Measurements from ENCODE around the gene CYB561. TPM values are rescaled to one million over a fixed set of nuclear protein-coding genes. Genes with fewer than 3 reads are reported as not detected.

Gene CYB561
- 16.7 and 47.0 TPM in 2 replicates for total RNA-seq

GRCh38 chr17:63445954-63446752 is at the start of gene CYB561:
CYB561 (minus strand) TSS chr17:63446306; CDS start chr17:63437547, 8,759 bp downstream.

GRCh38 chr17:63476854-63477479 is 30.9 kb upstream of the CYB561 start, which contains the start of gene ACE:
ACE (plus strand) TSS chr17:63477061; CDS start chr17:63477095, 34 bp downstream.

Other genes starting within 250 kb of the CYB561 start
- gene ACE, start 30.8 kb upstream of the CYB561 start, total RNA-seq = 7.9 and 20.5 TPM in 2 replicates
- gene KCNH6, start 77.1 kb upstream of the CYB561 start, total RNA-seq = not detected in 2 replicates
- 17.2 and 17.9 TPM in 2 replicates for gene DCAF7, start 104.2 kb upstream of the CYB561 start, total RNA-seq
- gene TACO1, start 154.6 kb upstream of the CYB561 start, total RNA-seq = 27.1 and 37.5 TPM in 2 replicates
- 36.4 TPM in 2 replicates for gene MAP3K3, start 176.1 kb upstream of the CYB561 start, total RNA-seq

All from smooth muscle cell of trachea (primary cell).